GM19455 (cell line): ENCODE results near the gene ST6GALNAC2.
"Not testable (repeated sequence)": the region's sequence is repeated elsewhere in the genome, so short reads cannot be mapped to it uniquely, and the experiment has no call there.

Experiments used
- ATAC-seq: cut with Tn5 transposase; IDR thresholded peaks from one replicate; pipeline ENCODE4 v1.9.1; 2021; ENCODE audit not compliant: unreplicated experiment

Gene ST6GALNAC2

DNA sequence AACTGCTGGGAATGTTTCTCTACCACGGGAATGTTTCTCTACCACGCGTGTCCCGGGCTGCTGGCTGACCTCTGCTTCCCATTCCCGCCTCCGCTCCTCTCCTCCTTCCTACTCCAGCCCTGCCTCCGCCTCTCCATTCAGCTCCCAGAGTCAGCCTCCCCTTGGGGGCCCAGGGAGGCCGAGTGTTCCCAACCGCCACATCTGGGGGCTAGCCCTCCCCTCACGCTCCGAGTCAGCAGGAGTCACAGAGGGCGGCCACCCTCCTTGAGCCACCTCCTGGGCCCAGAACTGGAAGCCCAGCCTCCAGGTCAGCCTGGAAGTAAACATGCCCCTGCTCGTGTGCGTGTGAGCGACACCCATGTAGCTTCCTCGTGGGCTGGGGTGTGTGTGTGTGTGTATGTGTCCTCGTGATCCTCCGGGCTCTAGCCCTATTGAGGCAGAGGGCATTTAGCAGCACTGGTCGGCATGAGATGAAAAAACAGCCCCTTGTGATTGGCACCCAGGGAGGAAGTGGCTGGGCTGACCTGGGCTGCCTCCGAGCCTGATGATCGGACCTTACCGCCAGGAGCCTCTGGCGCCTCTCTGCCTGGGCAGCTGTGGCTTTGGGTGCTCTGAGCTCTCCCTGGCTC lies 55.5 kb downstream of the ST6GALNAC2 start:
- ATAC-seq = no peak

DNA sequence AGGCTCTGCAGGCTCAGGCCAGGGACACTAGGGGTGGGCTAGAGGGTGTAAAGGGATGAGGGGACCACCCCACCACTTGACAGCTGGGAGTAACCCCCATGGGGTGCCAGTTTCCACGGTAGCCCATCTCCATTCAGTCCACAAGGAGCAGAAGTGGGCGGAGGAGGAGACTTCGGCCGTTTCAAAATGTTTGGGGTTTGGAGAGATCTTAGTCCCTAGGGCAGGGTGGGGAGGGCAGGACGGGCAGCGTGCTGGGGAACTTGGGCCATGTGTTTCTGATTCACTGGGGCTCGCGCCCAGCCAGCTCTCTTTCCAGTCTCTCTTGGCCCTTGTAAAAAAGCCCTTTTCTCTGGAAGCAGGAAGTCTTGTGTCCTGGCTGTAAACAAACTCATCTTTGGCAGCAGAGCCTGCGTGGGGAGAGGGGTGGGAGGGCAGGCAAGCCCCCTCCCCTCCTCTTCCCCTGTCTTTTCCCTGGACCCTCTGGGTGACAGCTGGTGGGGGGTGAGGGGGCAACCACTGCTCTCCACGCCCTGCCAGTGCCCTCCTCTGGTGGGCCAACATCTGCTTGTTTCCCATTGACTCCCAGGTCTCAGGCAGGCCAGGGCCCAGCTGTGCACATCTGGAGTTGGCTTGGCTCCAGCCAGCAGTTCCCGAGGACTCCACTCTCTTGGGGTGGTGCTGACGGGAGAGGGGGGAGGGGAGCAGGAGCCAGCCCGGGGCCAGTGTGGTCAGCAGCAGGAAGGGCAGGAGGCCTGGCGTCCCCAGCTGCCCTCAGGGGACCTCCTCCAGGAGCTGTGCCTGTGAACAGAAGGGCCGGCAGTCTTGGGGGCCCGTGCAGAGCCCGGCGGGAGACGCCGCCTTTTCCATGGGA lies 56.2 kb downstream of the ST6GALNAC2 start:
- no peak for ATAC-seq

- no peak for ATAC-seq
These were observed 57.0 kb downstream of the ST6GALNAC2 start for GRCh38 chr17:76528528-76529223.

DNA sequence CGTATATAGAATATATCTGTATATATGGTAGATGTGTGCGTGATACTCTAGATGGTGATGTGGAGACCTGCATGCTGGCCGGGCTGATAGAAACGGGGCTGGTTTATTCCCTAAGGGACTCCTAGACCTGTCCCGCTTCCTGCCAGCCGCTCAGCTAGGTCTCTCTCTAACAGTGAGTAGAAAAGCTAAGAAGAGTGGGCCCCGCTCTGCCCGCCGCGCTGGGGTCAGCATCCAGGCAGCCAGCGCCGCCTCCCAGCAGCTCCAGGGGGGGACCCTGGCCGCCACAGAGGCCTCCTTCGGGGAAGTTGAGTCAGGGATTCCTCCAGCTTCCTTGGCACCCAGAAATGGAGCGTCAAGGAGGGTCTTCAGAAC lies 57.5 kb downstream of the ST6GALNAC2 start:
- ATAC-seq = no peak

GRCh38 chr17:76527430-76528111 lies 58.1 kb downstream of the ST6GALNAC2 start:
- ATAC-seq = no peak

DNA sequence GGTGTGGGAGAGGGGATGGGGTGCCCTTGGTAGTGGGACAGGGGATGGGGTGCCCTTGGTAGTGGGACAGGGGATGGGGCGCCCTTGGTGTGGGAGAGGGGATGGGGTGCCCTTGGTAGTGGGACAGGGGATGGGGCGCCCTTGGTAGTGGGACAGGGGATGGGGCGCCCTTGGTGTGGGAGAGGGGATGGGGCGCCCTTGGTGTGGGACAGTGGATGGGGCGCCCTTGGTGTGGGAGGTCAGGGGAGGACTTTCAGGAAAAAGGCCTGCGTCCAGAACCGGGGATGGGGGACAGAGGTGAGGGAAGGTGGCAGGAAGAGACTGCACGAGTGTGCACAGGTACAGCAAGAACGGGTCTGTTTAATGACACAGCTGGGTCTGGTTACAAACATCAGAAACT lies 58.6 kb downstream of the ST6GALNAC2 start:
- ATAC-seq = not testable (repeated sequence)

DNA sequence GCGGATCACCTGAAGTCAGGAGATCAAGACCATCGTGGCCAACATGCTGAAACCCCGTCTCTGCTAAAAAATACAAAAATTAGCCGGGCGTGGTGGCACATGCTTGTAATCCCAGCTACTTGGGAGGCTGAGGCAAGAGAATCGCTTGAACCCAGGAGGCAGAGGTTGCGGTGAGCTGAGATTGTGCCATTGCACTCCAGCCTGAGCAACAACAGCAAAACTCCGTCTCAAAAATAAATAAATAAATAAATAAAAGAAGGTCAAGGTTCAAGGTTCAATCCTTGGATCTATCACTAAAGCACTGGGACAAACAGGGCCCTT lies 60.2 kb downstream of the ST6GALNAC2 start:
- ATAC-seq = not testable (repeated sequence)

GRCh38 chr17:76524598-76525512 lies 60.8 kb downstream of the ST6GALNAC2 start:
- no peak for ATAC-seq

DNA sequence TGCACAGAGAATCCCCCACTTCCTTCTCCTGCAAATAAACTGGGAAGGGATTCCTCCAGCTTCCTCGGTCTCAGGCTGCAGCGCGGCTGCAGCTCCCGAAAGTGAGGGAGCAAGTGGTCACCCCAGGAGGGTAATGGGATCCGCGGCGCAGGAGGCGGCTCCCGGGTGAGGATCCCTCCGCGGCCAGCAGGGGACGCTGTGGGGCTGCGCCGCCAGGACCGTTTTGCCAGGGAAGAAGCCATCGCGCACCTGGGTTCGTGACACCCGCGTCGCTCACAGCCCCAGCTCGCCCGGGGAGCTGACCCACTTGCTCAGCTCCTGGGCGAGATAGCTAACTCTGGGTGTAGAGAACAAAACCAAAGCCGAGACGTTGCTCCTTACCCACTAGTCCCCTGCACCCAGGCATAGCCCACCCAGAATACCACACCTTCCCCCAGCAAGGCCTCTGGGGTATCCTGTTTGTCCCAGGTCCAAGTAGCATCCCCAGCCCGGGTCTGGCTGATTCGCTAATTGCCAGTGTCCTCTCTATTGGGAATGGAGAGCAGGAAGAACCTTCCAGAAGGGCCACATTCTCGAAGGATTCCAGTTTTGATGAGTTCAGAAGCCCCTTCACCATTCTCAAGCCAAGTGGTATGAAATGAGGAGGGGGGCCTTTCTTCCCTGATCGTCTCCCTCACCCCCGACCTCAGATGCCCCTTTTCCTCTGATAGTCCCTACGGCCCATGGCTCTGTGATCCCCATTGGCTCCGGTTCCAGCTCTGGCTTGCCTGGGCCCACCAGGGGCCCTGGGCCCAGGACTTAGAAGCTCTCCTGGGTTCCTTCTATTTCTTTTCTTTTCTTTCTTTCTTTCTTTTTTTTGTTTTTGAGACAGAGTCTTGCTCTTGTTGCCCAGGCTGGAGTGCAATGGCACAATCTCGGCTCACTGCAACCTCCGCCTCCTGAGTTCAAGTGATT lies 62.3 kb downstream of the ST6GALNAC2 start:
- no peak for ATAC-seq

GRCh38 chr17:76521683-76522082 lies 64.0 kb downstream of the ST6GALNAC2 start:
- ATAC-seq = not testable (repeated sequence)

DNA sequence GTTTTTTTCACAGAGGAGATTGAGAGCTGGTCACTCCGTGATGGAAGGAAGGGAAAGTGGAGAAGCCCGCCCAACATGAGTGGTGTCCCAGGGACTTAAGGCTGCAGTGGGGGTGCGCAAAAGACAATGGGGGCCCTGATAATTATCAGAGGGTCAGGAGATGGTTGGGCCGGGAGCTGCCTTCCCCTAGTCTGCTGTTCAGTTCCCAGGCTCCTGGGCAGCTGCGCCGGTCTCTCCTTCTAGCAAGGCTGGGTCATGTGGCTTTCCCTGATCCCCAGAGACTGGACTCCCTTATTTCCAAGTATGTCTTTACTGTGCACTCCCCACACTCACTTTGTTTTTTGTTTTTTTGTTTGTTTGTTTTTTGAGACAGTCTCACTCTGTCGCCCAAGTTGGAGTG lies 64.4 kb downstream of the ST6GALNAC2 start:
- ATAC-seq = no peak

- ATAC-seq = no peak
These were observed 66.4 kb downstream of the ST6GALNAC2 start for GRCh38 chr17:76519048-76519966.

- no peak for ATAC-seq
These were observed 68.0 kb downstream of the ST6GALNAC2 start for GRCh38 chr17:76517638-76518038.
